ENCODE measurements around the gene LDLRAD2.

LDLRAD2 gene

DNA sequence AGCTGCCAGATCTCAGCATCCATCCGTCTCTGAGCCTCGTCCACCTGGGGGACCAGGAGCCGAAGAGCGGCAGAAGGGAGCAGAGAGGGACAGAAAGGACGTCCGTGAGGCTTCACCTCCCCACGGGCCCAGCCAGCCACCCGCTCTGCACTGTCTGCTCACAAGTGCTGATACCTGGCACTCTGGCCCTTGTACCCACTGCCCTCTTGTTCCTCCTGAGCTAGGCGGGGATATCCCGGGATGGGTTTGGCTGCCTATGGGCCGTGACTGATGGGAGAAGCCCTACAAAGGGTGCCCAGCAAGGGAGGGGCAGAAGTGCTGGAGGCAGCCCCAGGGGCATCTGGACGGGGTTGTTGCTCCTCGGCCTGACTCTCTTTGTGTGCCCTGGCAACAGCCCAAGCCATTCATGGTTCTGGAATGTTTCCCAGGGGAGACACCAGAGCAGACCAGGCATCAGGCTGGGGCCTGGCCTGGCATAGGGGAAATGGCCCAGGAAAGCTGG lies 57.6 kb downstream of the LDLRAD2 start:
- no peak overlapping the region for H3K4me3 ChIP-seq (ENCODE audit: low read depth, low read length)
- DNase-seq (ENCODE audit: low read depth) = peak; percentile 6
- TF ChIP-seq, protein P1, sequence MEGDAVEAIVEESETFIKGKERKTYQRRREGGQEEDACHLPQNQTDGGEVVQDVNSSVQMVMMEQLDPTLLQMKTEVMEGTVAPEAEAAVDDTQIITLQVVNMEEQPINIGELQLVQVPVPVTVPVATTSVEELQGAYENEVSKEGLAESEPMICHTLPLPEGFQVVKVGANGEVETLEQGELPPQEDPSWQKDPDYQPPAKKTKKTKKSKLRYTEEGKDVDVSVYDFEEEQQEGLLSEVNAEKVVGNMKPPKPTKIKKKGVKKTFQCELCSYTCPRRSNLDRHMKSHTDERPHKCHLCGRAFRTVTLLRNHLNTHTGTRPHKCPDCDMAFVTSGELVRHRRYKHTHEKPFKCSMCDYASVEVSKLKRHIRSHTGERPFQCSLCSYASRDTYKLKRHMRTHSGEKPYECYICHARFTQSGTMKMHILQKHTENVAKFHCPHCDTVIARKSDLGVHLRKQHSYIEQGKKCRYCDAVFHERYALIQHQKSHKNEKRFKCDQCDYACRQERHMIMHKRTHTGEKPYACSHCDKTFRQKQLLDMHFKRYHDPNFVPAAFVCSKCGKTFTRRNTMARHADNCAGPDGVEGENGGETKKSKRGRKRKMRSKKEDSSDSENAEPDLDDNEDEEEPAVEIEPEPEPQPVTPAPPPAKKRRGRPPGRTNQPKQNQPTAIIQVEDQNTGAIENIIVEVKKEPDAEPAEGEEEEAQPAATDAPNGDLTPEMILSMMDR (IDR thresholded peaks at IDR 0.05; ENCODE audit: control insufficient read depth, extremely low read depth, insufficient read depth) = no peak

DNA sequence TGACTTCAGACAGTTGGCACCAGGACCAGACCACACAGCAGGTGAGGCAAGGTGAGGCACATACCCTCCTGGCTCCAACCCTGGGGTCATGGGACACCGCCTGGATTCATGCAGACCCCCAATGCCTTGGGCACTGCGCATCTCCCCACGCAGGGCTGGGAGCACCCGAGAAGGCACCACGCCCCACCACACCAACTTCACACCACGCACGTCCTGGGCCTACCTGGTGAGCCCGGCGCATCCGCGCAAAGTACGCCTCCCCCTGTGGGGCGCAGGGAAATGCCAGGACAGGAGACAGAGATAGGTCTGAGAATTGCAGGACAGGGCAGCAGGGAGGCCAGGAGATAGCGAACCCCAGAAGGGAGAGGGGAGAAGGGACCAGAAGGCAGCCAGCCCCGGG lies 58.5 kb downstream of the LDLRAD2 start:
- TF ChIP-seq, protein P1 (IDR thresholded peaks at IDR 0.05; ENCODE audit: control insufficient read depth, extremely low read depth, insufficient read depth) = no peak
- DNase-seq (ENCODE audit: low read depth) = no peak
- H3K4me3 ChIP-seq (ENCODE audit: low read depth, low read length) = no peak overlapping the region

DNA sequence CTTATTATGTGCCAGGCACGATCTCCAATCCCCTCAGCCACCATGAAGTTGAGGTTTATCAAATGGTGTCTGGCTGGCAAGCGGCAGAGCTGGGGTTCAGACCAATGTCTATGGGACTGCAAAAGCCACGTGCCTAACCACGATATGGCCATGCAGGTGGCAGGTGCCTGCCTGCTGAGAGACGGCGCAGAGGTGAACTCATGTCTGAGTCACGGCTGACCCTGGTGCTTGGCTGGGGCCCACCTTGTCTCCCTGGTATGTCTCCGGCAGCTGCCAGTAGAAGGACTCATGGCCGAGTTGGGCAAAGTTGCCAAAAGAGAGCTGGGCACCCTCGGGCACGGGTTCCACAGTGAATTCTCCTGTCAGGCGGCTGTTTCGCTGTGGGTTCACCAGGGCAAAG lies 59.9 kb downstream of the LDLRAD2 start:
- TF ChIP-seq, protein P1 (IDR thresholded peaks at IDR 0.05; ENCODE audit: control insufficient read depth, extremely low read depth, insufficient read depth) = no peak
- H3K4me3 ChIP-seq (ENCODE audit: low read depth, low read length) = no peak overlapping the region
- DNase-seq (ENCODE audit: low read depth) = no peak

DNA sequence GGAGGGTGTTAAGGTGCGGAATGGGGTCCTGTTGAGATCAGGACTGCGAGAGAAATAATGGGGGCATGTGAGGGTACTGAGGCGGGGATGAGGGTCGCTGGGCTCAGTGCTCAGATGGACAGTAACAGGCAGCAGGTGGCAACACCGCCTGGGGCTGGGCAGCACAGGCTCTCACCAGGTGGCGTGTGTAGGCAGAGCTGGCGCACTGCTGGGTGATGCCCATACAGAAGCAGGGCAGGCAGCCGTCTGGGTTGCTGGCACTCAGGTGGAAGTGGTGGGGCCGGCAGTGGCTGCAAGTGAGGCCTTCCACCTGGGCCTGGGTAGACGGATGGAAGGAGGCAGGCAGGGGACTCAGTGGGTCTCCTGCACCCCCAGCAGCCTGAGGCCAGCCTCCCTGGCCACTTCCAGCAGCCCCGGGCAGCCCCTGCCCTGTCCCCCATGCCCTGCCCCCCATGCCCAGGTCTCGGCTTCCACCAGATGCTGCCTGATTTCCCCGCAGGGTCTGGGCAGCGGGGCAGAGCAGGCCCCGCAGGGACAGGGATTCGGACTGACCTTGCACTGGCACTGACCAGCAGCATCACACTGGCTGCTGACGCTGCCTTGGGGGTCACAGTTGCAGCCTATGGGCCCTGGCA lies 60.5 kb downstream of the LDLRAD2 start:
- TF ChIP-seq, protein P1 (IDR thresholded peaks at IDR 0.05; ENCODE audit: control insufficient read depth, extremely low read depth, insufficient read depth) = no peak
- H3K4me3 ChIP-seq (ENCODE audit: low read depth, low read length) = no peak overlapping the region
- DNase-seq (ENCODE audit: low read depth) = no peak

DNA sequence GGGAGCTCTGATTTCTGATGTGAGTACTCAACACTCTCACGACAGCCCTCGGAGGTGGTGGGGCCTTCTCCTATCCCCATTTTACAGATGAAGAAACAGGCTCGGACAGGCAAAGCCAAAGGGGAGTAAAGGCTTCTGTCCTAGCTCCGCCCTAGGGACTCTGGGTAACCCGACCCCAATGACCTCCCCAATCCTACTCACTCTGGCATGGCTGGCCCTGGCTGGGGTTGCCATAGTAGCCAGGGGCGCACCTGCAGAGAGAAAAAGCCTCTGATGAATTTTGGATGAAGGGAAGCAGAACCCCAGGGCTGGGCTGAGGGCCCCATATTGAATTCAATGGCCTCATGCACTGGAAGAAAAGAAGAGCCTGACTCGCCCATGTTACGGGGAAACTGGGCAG lies 61.1 kb downstream of the LDLRAD2 start:
- TF ChIP-seq, protein P1 (IDR thresholded peaks at IDR 0.05; ENCODE audit: control insufficient read depth, extremely low read depth, insufficient read depth) = no peak
- no peak for DNase-seq (ENCODE audit: low read depth)
- H3K4me3 ChIP-seq (ENCODE audit: low read depth, low read length) = no peak overlapping the region

DNA sequence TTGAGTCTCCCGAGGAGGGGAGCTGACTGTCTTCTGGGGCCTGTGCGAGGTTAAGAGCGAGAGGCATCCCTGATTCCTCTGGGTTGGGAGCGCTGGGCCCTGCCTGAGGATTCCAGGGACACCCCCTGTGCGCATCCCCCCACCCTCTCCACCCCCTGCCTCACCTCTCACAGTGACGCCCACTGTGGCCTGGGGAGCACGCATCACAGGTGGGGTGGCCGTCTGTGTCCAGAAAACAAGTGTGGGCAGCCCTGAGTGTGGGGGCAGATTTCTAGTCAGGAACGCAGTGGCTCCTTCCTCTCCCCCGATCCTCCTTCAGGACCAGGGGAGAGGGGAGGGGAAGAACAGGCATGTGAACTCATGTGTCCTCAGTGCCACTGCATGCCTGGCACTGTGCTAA lies 61.7 kb downstream of the LDLRAD2 start:
- TF ChIP-seq, protein P1 (IDR thresholded peaks at IDR 0.05; ENCODE audit: control insufficient read depth, extremely low read depth, insufficient read depth) = no peak
- H3K4me3 ChIP-seq (ENCODE audit: low read depth, low read length) = no peak overlapping the region
- no peak for DNase-seq (ENCODE audit: low read depth)

DNA sequence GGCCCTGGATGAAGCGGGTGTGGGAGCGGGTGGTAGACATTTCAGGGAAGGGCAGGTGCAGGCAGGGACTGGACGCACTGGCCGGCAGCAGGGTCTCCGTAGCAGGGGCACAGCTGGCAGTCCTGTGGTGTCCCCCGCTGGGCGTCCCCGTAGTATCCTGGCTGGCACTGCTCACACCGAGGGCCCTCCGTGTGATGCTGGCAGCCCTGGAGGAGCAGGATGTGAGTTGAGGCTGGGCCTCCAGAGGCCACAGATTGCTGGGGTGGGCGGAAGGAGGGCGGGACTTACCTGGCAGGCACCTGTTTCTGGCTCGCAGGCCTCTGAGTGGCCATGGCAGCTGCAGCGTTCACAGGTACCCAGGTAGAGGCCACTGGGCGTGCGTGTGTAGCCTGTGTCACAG lies 62.3 kb downstream of the LDLRAD2 start:
- TF ChIP-seq, protein P1 (IDR thresholded peaks at IDR 0.05; ENCODE audit: control insufficient read depth, extremely low read depth, insufficient read depth) = no peak
- DNase-seq (ENCODE audit: low read depth) = no peak
- no peak overlapping the region for H3K4me3 ChIP-seq (ENCODE audit: low read depth, low read length)

Data from LNCaP clone FGC (cell line).